ENCODE results near the gene FAM234A.

The FAM234A gene

GRCh38 chr16:301235-301634 lies 66.6 kb downstream of the FAM234A start:
- no peak for DNase-seq (ENCODE audit: low read depth)

DNA sequence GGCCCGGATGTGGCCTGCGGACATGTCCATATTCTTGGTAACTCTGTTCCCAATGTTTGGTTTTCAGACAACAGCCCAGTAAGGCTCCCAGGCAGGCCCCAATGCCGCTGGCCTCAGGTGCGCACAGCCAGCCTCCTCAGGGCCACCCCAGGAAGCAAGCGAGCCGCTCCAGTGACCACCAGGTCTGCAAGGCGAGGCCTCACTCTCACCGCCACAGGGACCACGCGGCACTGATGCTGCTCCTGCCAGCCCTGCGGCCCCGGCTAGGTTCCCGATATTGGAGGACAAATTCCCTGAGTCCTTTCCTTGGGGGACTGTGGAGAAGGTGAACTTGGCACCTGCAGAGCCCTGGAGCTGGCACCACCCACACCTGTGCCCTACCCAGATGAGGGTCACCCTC lies 67.3 kb downstream of the FAM234A start:
- no peak for DNase-seq (ENCODE audit: low read depth)

GRCh38 chr16:303760-304505 lies 69.3 kb downstream of the FAM234A start:
- DNase-seq (ENCODE audit: low read depth), result no peak

- no peak for DNase-seq (ENCODE audit: low read depth)
These were observed 71.5 kb downstream of the FAM234A start for GRCh38 chr16:305916-306626.

DNA sequence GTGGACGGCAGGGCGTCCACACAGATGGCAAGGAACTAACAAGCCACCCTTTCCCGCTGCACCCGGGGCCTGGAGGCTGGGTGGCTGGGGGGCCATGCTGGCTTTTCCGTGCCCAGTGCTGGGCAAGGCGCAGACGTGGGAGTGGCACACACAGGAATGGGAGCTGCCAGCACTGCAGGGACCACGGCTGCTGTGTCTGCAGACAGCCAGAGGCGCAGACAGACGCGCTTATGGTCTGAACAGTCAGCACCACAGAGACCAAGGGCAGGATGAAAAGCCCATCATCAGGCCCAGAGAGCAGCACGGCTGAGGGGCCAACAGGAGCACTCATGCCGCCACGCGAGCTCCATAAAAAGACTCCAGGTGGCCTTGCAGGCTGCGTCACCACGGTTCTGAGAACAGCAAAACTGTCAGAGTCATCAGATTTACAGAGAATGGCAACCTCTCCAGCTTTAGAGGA lies 72.3 kb downstream of the FAM234A start:
- DNase-seq (ENCODE audit: low read depth), result no peak

- no peak for DNase-seq (ENCODE audit: low read depth)
These were observed 73.2 kb downstream of the FAM234A start for GRCh38 chr16:307691-308312.

DNA sequence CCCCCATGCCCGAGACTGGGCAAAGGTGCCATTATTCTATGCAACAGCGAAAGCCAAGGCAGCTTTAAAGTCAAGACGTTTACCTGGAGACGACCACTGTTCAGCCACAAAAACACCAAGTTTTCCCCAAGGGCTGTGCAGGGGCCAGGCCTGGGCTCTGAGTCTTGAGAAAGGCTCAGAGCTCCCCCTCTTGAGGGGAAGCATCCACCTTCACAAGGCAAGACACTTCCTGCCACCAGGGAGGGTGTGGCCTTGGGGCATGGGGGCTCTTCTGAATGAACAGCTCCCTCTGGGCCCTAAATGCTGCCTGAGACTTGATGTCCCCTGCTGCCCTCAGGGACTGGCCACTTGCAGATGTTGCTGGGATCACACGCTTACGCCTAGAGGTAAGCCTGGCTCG lies 74.9 kb downstream of the FAM234A start:
- DNase-seq (ENCODE audit: low read depth), result no peak

DNA sequence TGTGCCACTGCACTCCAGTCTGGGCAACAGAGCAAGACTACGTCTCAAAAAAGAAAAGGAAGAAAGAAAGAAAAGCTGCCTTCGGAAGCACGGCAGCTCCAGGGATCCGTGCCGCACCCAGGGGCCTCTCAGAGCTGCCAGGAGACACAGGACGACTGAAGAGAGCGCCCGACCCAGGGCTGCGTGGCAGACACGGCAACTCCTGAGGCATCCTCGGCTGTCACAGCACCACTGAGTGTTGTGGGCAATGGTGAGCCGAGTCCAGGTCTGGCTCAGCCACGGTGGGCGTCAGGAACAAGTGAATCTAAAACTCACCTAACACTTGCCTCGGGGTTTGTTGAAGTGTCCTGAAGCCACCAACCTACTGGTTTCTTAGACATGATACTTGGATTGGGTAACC lies 77.1 kb downstream of the FAM234A start:
- DNase-seq (ENCODE audit: low read depth), result no peak

DNA sequence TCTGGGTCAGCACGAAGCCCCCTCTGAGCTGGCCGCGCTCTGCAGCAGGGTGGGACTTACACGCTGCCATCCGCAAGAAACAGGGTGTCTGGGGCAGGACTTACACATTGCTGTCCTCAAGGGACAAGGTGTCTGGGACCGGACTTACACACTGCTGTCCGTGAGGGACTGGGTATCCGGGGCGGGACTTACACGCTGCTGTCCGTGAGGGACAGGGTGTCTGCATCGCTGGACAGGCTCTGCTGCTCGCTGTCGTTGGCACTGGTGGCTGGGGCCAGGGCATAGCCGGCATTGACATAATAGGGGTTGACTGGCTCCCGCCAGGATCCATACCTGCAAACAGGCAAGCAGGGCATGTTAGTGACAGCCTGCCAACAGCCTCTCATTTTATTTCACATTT lies 79.7 kb downstream of the FAM234A start:
- DNase-seq (ENCODE audit: low read depth), result no peak

- DNase-seq (ENCODE audit: low read depth), result no peak
These were observed 80.2 kb downstream of the FAM234A start for GRCh38 chr16:314795-315299.
